ENCODE results near the gene TSPYL1.

DNA sequence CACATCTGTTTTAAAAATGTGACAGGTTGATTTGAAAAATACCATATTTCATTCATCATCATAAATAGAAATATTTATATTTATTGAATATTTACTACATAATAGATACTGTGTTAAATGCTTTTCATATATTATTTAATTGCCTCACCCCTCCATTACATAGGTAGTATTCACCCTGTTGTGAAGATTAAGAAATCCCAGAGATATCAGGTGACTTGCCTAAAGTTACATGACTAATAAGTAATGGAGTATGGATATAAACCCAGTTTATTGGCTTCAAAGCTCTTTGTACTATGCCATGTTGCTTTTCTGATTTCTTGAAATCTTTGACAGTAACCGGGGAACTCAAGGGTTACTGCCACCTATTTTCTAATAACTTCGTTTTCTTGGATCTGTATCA, 10.1 kb upstream of the TSPYL1 start:
- no peak for TF ChIP-seq EZH2 (IDR thresholded peaks at IDR 0.05; ENCODE audit: borderline replicate concordance, insufficient read depth, low read length, poor library complexity, severe bottlenecking)
- TF ChIP-seq, protein P1, sequence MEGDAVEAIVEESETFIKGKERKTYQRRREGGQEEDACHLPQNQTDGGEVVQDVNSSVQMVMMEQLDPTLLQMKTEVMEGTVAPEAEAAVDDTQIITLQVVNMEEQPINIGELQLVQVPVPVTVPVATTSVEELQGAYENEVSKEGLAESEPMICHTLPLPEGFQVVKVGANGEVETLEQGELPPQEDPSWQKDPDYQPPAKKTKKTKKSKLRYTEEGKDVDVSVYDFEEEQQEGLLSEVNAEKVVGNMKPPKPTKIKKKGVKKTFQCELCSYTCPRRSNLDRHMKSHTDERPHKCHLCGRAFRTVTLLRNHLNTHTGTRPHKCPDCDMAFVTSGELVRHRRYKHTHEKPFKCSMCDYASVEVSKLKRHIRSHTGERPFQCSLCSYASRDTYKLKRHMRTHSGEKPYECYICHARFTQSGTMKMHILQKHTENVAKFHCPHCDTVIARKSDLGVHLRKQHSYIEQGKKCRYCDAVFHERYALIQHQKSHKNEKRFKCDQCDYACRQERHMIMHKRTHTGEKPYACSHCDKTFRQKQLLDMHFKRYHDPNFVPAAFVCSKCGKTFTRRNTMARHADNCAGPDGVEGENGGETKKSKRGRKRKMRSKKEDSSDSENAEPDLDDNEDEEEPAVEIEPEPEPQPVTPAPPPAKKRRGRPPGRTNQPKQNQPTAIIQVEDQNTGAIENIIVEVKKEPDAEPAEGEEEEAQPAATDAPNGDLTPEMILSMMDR (IDR thresholded peaks at IDR 0.05; ENCODE audit: poor library complexity, severe bottlenecking), result no peak
- TF ChIP-seq, protein P2, sequence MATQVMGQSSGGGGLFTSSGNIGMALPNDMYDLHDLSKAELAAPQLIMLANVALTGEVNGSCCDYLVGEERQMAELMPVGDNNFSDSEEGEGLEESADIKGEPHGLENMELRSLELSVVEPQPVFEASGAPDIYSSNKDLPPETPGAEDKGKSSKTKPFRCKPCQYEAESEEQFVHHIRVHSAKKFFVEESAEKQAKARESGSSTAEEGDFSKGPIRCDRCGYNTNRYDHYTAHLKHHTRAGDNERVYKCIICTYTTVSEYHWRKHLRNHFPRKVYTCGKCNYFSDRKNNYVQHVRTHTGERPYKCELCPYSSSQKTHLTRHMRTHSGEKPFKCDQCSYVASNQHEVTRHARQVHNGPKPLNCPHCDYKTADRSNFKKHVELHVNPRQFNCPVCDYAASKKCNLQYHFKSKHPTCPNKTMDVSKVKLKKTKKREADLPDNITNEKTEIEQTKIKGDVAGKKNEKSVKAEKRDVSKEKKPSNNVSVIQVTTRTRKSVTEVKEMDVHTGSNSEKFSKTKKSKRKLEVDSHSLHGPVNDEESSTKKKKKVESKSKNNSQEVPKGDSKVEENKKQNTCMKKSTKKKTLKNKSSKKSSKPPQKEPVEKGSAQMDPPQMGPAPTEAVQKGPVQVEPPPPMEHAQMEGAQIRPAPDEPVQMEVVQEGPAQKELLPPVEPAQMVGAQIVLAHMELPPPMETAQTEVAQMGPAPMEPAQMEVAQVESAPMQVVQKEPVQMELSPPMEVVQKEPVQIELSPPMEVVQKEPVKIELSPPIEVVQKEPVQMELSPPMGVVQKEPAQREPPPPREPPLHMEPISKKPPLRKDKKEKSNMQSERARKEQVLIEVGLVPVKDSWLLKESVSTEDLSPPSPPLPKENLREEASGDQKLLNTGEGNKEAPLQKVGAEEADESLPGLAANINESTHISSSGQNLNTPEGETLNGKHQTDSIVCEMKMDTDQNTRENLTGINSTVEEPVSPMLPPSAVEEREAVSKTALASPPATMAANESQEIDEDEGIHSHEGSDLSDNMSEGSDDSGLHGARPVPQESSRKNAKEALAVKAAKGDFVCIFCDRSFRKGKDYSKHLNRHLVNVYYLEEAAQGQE (IDR thresholded peaks at IDR 0.05; ENCODE audit: borderline replicate concordance), result no peak
- TF ChIP-seq MXI1 (conservative IDR thresholded peaks at IDR 0.05; ENCODE audit: poor library complexity, severe bottlenecking), result no peak
- TF ChIP-seq POLR2AphosphoS5 (IDR thresholded peaks at IDR 0.05), result no peak
- TF ChIP-seq TAF1 (IDR thresholded peaks at IDR 0.05; ENCODE audit: low read depth), result no peak
- no peak for TF ChIP-seq EP300 (conservative IDR thresholded peaks at IDR 0.05; ENCODE audit: poor library complexity, severe bottlenecking)
